SK-N-SH treated with all-trans-retinoic acid at 6 μM for 48 hours (cell line): ENCODE results near the gene HUS1.
"Not testable (repeated sequence)": the region's sequence is repeated elsewhere in the genome, so short reads cannot be mapped to it uniquely, and the experiment has no call there.

Source experiments
- ATAC-seq: fragments of 200-7000 bp; cut with Tn5 transposase; 3 replicates; pipeline ENCODE4 v1.9.1; 2020; ENCODE audit warnings: mild to moderate bottlenecking, moderate library complexity
- ARNTL ChIP-seq: fragments of 450-650 bp; formaldehyde crosslinking; IDR thresholded peaks from 2 replicates; pipeline ENCODE4 v1.5.0; 2020; ENCODE audit warnings: low read depth, mild to moderate bottlenecking, moderate library complexity, borderline replicate concordance
- BACH2 ChIP-seq: fragments of 250-450 bp; sonication (Bioruptor Pico); IDR thresholded peaks from 2 replicates; pipeline ENCODE4 v1.9.0; 2021; ENCODE audit warnings: mild to moderate bottlenecking, borderline replicate concordance
- CSDC2 ChIP-seq: fragments of 250-450 bp; sonication (Bioruptor Pico); IDR thresholded peaks from 2 replicates; pipeline ENCODE4 v1.5.0; 2020; ENCODE audit warnings: mild to moderate bottlenecking, moderate library complexity
- GLIS3 ChIP-seq: fragments of 250-450 bp; sonication (Bioruptor Pico); IDR thresholded peaks from 2 replicates; pipeline ENCODE4 v1.5.0; 2020; ENCODE audit warnings: mild to moderate bottlenecking, moderate library complexity
- ISL1 ChIP-seq: fragments of 250-450 bp; sonication (Bioruptor Pico); IDR thresholded peaks from 2 replicates; pipeline ENCODE4 v2.1.2; 2022; ENCODE audit warnings: mild to moderate bottlenecking, moderate library complexity
- OSR1 ChIP-seq: fragments of 250-450 bp; sonication (Bioruptor Pico); IDR thresholded peaks from 2 replicates; pipeline ENCODE4 v1.8.0; 2022; ENCODE audit warnings: moderate library complexity, mild to moderate bottlenecking, inconsistent platforms
- PPARA ChIP-seq: fragments of 250-450 bp; sonication (Bioruptor Pico); IDR thresholded peaks from 2 replicates; pipeline ENCODE4 v1.5.0; 2020; ENCODE audit warnings: mild to moderate bottlenecking, borderline replicate concordance
- RARB ChIP-seq: fragments of 250-450 bp; sonication (Bioruptor Pico); IDR thresholded peaks from 2 replicates; pipeline ENCODE4 v1.8.0; 2021; ENCODE audit warnings: mild to moderate bottlenecking, moderate library complexity
- TCF4 ChIP-seq: fragments of 250-450 bp; sonication (Bioruptor Pico); IDR thresholded peaks from 2 replicates; pipeline ENCODE4 v1.8.0; 2021; ENCODE audit warnings: mild to moderate bottlenecking, moderate library complexity, borderline replicate concordance
- TOX ChIP-seq: fragments of 250-450 bp; sonication (Bioruptor Pico); IDR thresholded peaks from 2 replicates; pipeline ENCODE4 v1.8.0; 2021; ENCODE audit warnings: mild to moderate bottlenecking, moderate library complexity, borderline replicate concordance
- ZC3H10 ChIP-seq: fragments of 250-450 bp; sonication (Bioruptor Pico); IDR thresholded peaks from 2 replicates; pipeline ENCODE4 v1.5.1; 2021; ENCODE audit warnings: mild to moderate bottlenecking, moderate library complexity
- ZFP3 ChIP-seq: fragments of 250-450 bp; sonication (Bioruptor Pico); IDR thresholded peaks from 2 replicates; pipeline ENCODE4 v1.5.0; 2020; ENCODE audit warnings: mild to moderate bottlenecking, moderate library complexity
- ZFP30 ChIP-seq: fragments of 450-650 bp; formaldehyde crosslinking; IDR thresholded peaks from 2 replicates; pipeline ENCODE4 v1.5.0; 2022; ENCODE audit warnings: mild to moderate bottlenecking, moderate library complexity
- ZNF565 ChIP-seq: fragments of 450-650 bp; formaldehyde crosslinking; conservative IDR thresholded peaks from 2 replicates; pipeline ENCODE4 v1.5.0; 2020; ENCODE audit warnings: low read depth, mild to moderate bottlenecking, moderate library complexity
- ZNF70 ChIP-seq: fragments of 450-650 bp; formaldehyde crosslinking; IDR thresholded peaks from 2 replicates; pipeline ENCODE4 v1.5.0; 2020; ENCODE audit warnings: mild to moderate bottlenecking, moderate library complexity
- ZNF8 ChIP-seq: fragments of 450-650 bp; formaldehyde crosslinking; IDR thresholded peaks from 2 replicates; pipeline ENCODE4 v1.5.0; 2020; ENCODE audit warnings: mild to moderate bottlenecking, moderate library complexity
- TF ChIP-seq, protein P1 (sequence below): fragments of 250-450 bp; sonication (Bioruptor Pico); IDR thresholded peaks from 2 replicates; pipeline ENCODE4 v1.8.0; 2021; ENCODE audit warnings: low read depth, mild to moderate bottlenecking, moderate library complexity, borderline replicate concordance
- TF ChIP-seq, protein P2 (sequence below): fragments of 250-450 bp; sonication (Bioruptor Pico); IDR thresholded peaks from 2 replicates; pipeline ENCODE4 v1.5.1; 2021; ENCODE audit warnings: mild to moderate bottlenecking, moderate library complexity
- TF ChIP-seq, protein P3 (sequence below): fragments of 250-450 bp; sonication (Bioruptor Pico); IDR thresholded peaks from 2 replicates; pipeline ENCODE4 v1.8.0; 2020; ENCODE audit warnings: mild to moderate bottlenecking, moderate library complexity, borderline replicate concordance
- TF ChIP-seq, protein P4 (sequence below): fragments of 250-450 bp; sonication (Bioruptor Pico); IDR thresholded peaks from 2 replicates; pipeline ENCODE4 v1.5.0; 2020; ENCODE audit warnings: mild to moderate bottlenecking, moderate library complexity
- TF ChIP-seq, protein P5 (sequence below): fragments of 250-450 bp; sonication (Bioruptor Pico); IDR thresholded peaks from 2 replicates; pipeline ENCODE4 v1.5.1; 2020; ENCODE audit warnings: low read depth, mild to moderate bottlenecking, moderate library complexity

HUS1 gene

DNA sequence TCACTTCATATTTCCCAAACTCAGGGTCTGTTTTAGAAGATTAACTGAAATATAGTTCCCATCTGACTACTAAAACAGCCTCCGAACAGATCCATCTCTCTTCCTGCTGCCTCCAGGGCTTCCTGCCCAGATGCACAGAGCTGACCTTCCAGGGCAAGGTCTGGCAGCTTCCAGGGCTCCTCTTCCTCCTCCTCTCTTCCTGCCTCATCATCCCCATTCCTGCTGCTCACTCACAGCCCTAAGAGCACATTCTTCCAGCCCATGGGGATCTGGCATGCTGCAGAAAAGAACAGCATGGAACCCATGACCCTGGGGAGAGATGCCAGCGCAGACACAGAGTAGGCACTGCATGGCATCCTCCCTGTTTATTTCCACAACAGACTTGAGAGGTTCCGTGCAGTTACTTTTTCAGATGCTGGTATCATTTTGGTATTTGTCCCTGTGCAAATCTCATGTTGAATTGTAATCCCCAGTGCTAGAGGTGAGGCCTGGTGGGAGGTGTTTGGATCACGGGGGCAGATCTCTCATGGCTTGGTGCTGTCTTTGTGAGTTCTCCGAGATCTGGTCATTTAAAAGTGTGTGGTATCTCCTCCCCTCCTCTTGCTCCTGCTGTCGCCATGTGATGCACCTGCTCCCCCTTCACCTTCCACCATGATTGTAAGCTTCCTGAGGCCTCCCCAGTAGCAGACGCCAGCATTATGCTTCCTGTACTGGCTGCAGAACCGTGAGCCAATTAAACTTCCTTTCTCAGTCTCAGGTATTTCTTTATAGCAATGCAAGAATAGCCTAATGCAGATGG is 35.5 kb downstream of the HUS1 start:
- TF ChIP-seq ZC3H10 = no peak
- no peak for TF ChIP-seq ISL1
- TF ChIP-seq, protein P1, sequence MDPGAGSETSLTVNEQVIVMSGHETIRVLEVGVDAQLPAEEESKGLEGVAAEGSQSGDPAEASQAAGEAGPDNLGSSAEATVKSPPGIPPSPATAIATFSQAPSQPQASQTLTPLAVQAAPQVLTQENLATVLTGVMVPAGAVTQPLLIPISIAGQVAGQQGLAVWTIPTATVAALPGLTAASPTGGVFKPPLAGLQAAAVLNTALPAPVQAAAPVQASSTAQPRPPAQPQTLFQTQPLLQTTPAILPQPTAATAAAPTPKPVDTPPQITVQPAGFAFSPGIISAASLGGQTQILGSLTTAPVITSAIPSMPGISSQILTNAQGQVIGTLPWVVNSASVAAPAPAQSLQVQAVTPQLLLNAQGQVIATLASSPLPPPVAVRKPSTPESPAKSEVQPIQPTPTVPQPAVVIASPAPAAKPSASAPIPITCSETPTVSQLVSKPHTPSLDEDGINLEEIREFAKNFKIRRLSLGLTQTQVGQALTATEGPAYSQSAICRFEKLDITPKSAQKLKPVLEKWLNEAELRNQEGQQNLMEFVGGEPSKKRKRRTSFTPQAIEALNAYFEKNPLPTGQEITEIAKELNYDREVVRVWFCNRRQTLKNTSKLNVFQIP (CRISPR knock-in tag) = no peak
- no peak for TF ChIP-seq PPARA (CRISPR knock-in tag)
- no peak for TF ChIP-seq BACH2 (CRISPR knock-in tag)
- TF ChIP-seq, protein P2, sequence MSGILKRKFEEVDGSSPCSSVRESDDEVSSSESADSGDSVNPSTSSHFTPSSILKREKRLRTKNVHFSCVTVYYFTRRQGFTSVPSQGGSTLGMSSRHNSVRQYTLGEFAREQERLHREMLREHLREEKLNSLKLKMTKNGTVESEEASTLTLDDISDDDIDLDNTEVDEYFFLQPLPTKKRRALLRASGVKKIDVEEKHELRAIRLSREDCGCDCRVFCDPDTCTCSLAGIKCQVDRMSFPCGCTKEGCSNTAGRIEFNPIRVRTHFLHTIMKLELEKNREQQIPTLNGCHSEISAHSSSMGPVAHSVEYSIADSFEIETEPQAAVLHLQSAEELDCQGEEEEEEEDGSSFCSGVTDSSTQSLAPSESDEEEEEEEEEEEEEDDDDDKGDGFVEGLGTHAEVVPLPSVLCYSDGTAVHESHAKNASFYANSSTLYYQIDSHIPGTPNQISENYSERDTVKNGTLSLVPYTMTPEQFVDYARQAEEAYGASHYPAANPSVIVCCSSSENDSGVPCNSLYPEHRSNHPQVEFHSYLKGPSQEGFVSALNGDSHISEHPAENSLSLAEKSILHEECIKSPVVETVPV (CRISPR knock-in tag) = no peak
- TF ChIP-seq RARB = no peak
- no peak for TF ChIP-seq ZFP3
- TF ChIP-seq ZFP30 = no peak
- TF ChIP-seq ZNF70 = no peak
- TF ChIP-seq, protein P3, sequence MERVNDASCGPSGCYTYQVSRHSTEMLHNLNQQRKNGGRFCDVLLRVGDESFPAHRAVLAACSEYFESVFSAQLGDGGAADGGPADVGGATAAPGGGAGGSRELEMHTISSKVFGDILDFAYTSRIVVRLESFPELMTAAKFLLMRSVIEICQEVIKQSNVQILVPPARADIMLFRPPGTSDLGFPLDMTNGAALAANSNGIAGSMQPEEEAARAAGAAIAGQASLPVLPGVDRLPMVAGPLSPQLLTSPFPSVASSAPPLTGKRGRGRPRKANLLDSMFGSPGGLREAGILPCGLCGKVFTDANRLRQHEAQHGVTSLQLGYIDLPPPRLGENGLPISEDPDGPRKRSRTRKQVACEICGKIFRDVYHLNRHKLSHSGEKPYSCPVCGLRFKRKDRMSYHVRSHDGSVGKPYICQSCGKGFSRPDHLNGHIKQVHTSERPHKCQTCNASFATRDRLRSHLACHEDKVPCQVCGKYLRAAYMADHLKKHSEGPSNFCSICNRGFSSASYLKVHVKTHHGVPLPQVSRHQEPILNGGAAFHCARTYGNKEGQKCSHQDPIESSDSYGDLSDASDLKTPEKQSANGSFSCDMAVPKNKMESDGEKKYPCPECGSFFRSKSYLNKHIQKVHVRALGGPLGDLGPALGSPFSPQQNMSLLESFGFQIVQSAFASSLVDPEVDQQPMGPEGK (CRISPR knock-in tag) = no peak
- TF ChIP-seq TCF4 (CRISPR knock-in tag) = no peak
- TF ChIP-seq CSDC2 (CRISPR knock-in tag) = no peak
- TF ChIP-seq ZNF565 (CRISPR knock-in tag) = no peak
- TF ChIP-seq TOX (CRISPR knock-in tag) = no peak
- TF ChIP-seq ZNF8 (CRISPR knock-in tag) = no peak
- ATAC-seq = no peak

DNA sequence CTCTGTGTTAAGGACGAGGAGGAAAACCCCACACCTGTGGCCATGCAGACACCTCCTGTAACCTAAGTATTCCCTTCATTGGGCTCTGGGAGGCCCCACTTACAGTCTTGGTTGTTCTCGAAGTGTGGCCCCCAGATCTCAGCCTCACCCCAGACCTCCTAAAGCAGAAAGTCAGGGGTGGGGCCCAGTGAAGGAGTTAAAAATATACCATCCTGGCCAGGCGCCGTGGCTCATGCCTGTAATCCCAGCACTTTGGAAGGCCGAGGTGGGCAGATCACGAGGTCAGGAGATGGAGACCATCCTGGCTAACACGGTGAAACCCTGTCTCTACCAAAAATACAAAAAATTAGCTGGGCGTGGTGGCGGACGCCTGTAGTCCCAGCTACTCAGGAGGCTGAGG is 36.8 kb downstream of the HUS1 start:
- not testable (repeated sequence) for ATAC-seq

DNA sequence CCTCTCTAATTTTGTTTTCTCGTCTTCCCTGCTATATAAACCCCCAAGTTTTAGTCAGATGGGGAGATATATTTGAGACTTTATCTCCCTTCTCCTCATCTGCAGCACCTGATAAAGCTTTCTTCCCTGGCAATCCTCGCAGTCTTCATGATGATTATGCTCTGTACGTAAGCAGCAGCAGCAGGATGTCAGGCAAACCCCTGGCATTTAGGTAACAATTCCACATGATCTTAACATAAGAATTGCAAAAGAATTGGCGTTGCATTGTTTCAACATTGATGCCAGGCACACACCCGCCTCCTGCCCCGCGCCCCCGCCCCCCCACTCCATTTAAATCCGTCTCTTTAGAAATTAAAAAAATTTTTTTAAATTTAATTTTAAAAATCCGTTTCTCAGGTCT is 37.3 kb downstream of the HUS1 start:
- ATAC-seq = no peak

More for the DNA sequence above, 37.3 kb downstream of the HUS1 start:
- TF ChIP-seq, protein P4, sequence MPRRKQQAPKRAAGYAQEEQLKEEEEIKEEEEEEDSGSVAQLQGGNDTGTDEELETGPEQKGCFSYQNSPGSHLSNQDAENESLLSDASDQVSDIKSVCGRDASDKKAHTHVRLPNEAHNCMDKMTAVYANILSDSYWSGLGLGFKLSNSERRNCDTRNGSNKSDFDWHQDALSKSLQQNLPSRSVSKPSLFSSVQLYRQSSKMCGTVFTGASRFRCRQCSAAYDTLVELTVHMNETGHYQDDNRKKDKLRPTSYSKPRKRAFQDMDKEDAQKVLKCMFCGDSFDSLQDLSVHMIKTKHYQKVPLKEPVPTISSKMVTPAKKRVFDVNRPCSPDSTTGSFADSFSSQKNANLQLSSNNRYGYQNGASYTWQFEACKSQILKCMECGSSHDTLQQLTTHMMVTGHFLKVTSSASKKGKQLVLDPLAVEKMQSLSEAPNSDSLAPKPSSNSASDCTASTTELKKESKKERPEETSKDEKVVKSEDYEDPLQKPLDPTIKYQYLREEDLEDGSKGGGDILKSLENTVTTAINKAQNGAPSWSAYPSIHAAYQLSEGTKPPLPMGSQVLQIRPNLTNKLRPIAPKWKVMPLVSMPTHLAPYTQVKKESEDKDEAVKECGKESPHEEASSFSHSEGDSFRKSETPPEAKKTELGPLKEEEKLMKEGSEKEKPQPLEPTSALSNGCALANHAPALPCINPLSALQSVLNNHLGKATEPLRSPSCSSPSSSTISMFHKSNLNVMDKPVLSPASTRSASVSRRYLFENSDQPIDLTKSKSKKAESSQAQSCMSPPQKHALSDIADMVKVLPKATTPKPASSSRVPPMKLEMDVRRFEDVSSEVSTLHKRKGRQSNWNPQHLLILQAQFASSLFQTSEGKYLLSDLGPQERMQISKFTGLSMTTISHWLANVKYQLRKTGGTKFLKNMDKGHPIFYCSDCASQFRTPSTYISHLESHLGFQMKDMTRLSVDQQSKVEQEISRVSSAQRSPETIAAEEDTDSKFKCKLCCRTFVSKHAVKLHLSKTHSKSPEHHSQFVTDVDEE (CRISPR knock-in tag) = no peak
- TF ChIP-seq, protein P5, sequence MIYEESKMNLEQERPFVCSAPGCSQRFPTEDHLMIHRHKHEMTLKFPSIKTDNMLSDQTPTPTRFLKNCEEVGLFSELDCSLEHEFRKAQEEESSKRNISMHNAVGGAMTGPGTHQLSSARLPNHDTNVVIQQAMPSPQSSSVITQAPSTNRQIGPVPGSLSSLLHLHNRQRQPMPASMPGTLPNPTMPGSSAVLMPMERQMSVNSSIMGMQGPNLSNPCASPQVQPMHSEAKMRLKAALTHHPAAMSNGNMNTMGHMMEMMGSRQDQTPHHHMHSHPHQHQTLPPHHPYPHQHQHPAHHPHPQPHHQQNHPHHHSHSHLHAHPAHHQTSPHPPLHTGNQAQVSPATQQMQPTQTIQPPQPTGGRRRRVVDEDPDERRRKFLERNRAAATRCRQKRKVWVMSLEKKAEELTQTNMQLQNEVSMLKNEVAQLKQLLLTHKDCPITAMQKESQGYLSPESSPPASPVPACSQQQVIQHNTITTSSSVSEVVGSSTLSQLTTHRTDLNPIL (CRISPR knock-in tag) = no peak
- TF ChIP-seq OSR1 (CRISPR knock-in tag) = no peak
- no peak for TF ChIP-seq ISL1
- TF ChIP-seq RARB = no peak
- no peak for TF ChIP-seq GLIS3
- TF ChIP-seq, protein P3 (CRISPR knock-in tag) = no peak
- no peak for TF ChIP-seq PPARA (CRISPR knock-in tag)
- no peak for TF ChIP-seq ARNTL (CRISPR knock-in tag)
- no peak for TF ChIP-seq ZNF565 (CRISPR knock-in tag)
- TF ChIP-seq, protein P2 (CRISPR knock-in tag) = no peak
- no peak for TF ChIP-seq ZNF8 (CRISPR knock-in tag)
- TF ChIP-seq, protein P1 (CRISPR knock-in tag) = no peak
